Heart right ventricle (tissue), 16 donors: Measurements from ENCODE around the gene GPC5. TPM values are rescaled to one million over a fixed set of nuclear protein-coding genes. Genes with fewer than 3 reads are reported as not detected.
"Not testable (repeated sequence)": the region's sequence is repeated elsewhere in the genome, so short reads cannot be mapped to it uniquely, and the experiment has no call there.

Source experiments
- ATAC-seq, 8 donors: fragments of 200-7000 bp; cut with Tn5 transposase; one replicate each; pipeline ENCODE4 v1.9.1; 2020; ENCODE audit warnings: mild to moderate bottlenecking in 8 of 8, moderate library complexity in 8 of 8, moderate number of reproducible peaks in 1 of 8
- DNase-seq, 2 donors: peaks; one replicate each; pipeline ENCODE4 v3.0.0-alpha.2; 2020
- H3K27ac ChIP-seq, 10 donors: fragments of 200-600 bp; sonication (generic) in 2 of 10; one replicate each; pipeline versions ENCODE4 v1.5.0 to v1.8.0; 2020 to 2022; ENCODE audit warnings: mild to moderate bottlenecking in 3 of 10
- H3K27me3 ChIP-seq, 7 donors: fragments of 200-600 bp; one replicate each; pipeline ENCODE4 v1.8.0; 2021 to 2022; ENCODE audit warnings: mild to moderate bottlenecking in 2 of 7
- H3K36me3 ChIP-seq, 9 donors: fragments of 200-600 bp; sonication (generic) in 1 of 9; one replicate each; pipeline versions ENCODE4 v1.5.0 to v1.8.0; 2020 to 2022; ENCODE audit warnings: mild to moderate bottlenecking in 2 of 9
- H3K4me1 ChIP-seq, 9 donors: fragments of 200-600 bp; sonication (generic) in 1 of 9; one replicate each; pipeline versions ENCODE4 v1.5.0 to v1.8.0; 2020 to 2022; ENCODE audit warnings: mild to moderate bottlenecking in 4 of 9
- H3K4me3 ChIP-seq, 10 donors: fragments of 200-600 bp; sonication (generic) in 2 of 10; one replicate each; pipeline versions ENCODE4 v1.5.0 to v1.8.0; 2020 to 2022; ENCODE audit warnings: mild to moderate bottlenecking in 7 of 10, moderate library complexity in 2 of 10
- H3K9me3 ChIP-seq, 11 donors: fragments of 200-600 bp in 10 of 11; sonication (generic) in 2 of 11; one replicate each; pipeline versions ENCODE4 v1.5.0 to v1.8.0; 2013 to 2022; ENCODE audit warnings: mild to moderate bottlenecking in 2 of 11, control low read depth in 1 of 11, moderate library complexity in 1 of 11
- WGBS, 2 donors: extraction: QIAGEN DNeasy Blood & Tissue Kit; methylation state at CpG; one replicate each; pipeline ENCODE4 v1.1.7; 2013; ENCODE audit warnings: inconsistent platforms in 1 of 2; 5-methylcytosine and 5-hydroxymethylcytosine counted together
- intact Hi-C, 10 donors: fragments of 100-400 bp; cut with DNase I; formaldehyde crosslinking; loops; one replicate each; pipeline versions ENCODE4 v1.11.1 to v1.14.2; 2022
- polyA plus RNA-seq, 2 donors: library from polyadenylated mRNA; stranded (reverse); fragments of 200-250 nt; gene quantifications; one replicate each; pipeline ENCODE4 v1.2.3, GENCODE V29; 2013
- total RNA-seq, 10 donors: library from RNA; stranded (reverse); fragmentation: NEBNext Ultra II Directional in 3 of 10; extraction: Animal tissue kit (Norgen Biotek cat#: 25700) in 3 of 10; gene quantifications; one replicate each; pipeline versions ENCODE4 v1.2.1 to v1.2.4, GENCODE V29; 2021 to 2023
- TF ChIP-seq, protein P1 (sequence below), 9 donors: fragments of 200-600 bp; sonication (generic) in 2 of 9; IDR thresholded peaks; one replicate each; pipeline versions ENCODE4 v1.5.0 to v1.8.0; 2021 to 2022; ENCODE audit warnings: antibody characterized with exemption in 9 of 9, mild to moderate bottlenecking in 5 of 9, moderate library complexity in 1 of 9
- donor health status: Arrhythmogenic right ventricular cardiomyopathy.
- donor health status: ischemic (EF 13 %, LVEDD 7.1; RV severe dilation, severe dysfunction).
- donor health status: healthy with polysubstance abuse.
- donor health status: DM: no; HTN: yes; CAD: no.
- donor health status: DM: no; HTN: no; CAD: no.
- donor health status: ischemic (EF 25% LVEDD 6.9; RV normal size, moderate dysfunction).
- donor health status: ischemic (EF 25% LVEDD 5.7; RV mildly dilated, moderate dysfunction).
- donor health status: healthy.
- donor health status: DM: yes; HTN: yes; CAD: no.
- donor health status: Ischemic cardiomyopathy.
- donor health status: ischemic (EF 35%, LVEDD 5.7; RV mildly dilated, moderate dysfunction).
- donor health status: nonischemic (EF 11% LVEDD 7.7; RV severe dilation, severe dysfunction).
- donor health status: DM: yes; HTN: yes; CAD: no.
- donor health status: PGD.
- donor health status: ischemic (EF 29% LVEDD 5.4; RV normal size, mild dysfunction).
- donor health status: nonischemic (EF 23%, LVEDD 6.1; RV moderate dilation, normal function).

The GPC5 gene
- total and polyA plus RNA-seq, 12 donors: 0.01 to 3.5 (median 0.70) TPM; not detected in 1

DNA sequence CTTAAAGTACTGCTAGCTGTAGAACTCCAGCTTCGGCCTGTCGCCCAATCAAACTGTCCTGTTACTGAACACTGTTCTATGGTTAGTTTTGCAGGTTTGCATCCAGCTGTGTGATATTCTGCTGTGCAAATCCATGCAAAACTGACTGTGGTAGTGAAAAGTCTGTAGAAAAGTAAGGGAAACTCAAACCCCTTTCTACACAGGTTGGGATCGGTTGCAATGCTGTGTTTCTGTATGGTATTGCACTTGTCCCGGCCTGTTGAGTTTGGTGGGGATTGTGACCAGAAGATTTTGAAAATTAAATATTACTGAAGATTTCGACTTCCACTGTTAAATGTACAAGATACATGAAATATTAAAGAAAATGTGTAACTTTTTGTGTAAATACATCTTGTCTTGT lies 47.3 kb upstream of the GPC5 start:
- TF ChIP-seq, protein P1, sequence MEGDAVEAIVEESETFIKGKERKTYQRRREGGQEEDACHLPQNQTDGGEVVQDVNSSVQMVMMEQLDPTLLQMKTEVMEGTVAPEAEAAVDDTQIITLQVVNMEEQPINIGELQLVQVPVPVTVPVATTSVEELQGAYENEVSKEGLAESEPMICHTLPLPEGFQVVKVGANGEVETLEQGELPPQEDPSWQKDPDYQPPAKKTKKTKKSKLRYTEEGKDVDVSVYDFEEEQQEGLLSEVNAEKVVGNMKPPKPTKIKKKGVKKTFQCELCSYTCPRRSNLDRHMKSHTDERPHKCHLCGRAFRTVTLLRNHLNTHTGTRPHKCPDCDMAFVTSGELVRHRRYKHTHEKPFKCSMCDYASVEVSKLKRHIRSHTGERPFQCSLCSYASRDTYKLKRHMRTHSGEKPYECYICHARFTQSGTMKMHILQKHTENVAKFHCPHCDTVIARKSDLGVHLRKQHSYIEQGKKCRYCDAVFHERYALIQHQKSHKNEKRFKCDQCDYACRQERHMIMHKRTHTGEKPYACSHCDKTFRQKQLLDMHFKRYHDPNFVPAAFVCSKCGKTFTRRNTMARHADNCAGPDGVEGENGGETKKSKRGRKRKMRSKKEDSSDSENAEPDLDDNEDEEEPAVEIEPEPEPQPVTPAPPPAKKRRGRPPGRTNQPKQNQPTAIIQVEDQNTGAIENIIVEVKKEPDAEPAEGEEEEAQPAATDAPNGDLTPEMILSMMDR (IDR thresholded peaks at IDR 0.05): no peak
- WGBS, 2 donors: 84 to 85% methylated on average over 5 of the region's 5 CpGs
- peaks cover 0 to 64% (median 0%) of the 10 kb centered on the region in 9 donors for H3K36me3 ChIP-seq

GRCh38 chr13:91351980-91352379 lies 46.4 kb upstream of the GPC5 start:
- peaks cover 0 to 2% (median 0%) of the 10 kb centered on the region in 7 donors for H3K27me3 ChIP-seq
- TF ChIP-seq, protein P1 (IDR thresholded peaks at IDR 0.05): no peak
- no peak for DNase-seq
- no peak for ATAC-seq
- no peak overlapping the region for H3K27ac ChIP-seq
- WGBS, 2 donors: 84 to 93% methylated on average over 2 of the region's 2 CpGs
- peaks cover 0 to 72% (median 0%) of the 10 kb centered on the region in 9 donors for H3K36me3 ChIP-seq
- H3K4me3 ChIP-seq: no peak overlapping the region
- no peaks in the 10 kb centered on the region for H3K9me3 ChIP-seq
- H3K4me1 ChIP-seq: peaks cover 4 to 32% (median 26%) of the 10 kb centered on the region in 9 donors
- intact Hi-C loops: no loop called here

More for the DNA sequence above, 47.3 kb upstream of the GPC5 start:
- H3K27ac ChIP-seq: no peak overlapping the region
- DNase-seq: no peak
- intact Hi-C loops: no loop called here
- H3K27me3 ChIP-seq: peaks cover 0 to 9% (median 0%) of the 10 kb centered on the region in 7 donors
- peaks cover 4 to 39% (median 26%) of the 10 kb centered on the region in 9 donors for H3K4me1 ChIP-seq
- no peaks in the 10 kb centered on the region for H3K9me3 ChIP-seq
- ATAC-seq: no peak
- no peak overlapping the region for H3K4me3 ChIP-seq

- intact Hi-C loops, H3K27me3 ChIP-seq, H3K9me3 ChIP-seq, H3K27ac ChIP-seq, H3K4me3 ChIP-seq, DNase-seq, ATAC-seq: not testable (repeated sequence)
- Histone ChIP-seq H3K4me1 (peaks cover 4 to 30% (median 26%) of the 10 kb centered on the region in 9 donors), H3K36me3 (peaks cover 0 to 78% (median 0%) of the 10 kb centered on the region in 9 donors)
- 88 to 90% methylated on average over 7 of the region's 7 CpGs for WGBS, 2 donors
Measured at GRCh38 chr13:91352891-91353290, 45.5 kb upstream of the GPC5 start.

DNA sequence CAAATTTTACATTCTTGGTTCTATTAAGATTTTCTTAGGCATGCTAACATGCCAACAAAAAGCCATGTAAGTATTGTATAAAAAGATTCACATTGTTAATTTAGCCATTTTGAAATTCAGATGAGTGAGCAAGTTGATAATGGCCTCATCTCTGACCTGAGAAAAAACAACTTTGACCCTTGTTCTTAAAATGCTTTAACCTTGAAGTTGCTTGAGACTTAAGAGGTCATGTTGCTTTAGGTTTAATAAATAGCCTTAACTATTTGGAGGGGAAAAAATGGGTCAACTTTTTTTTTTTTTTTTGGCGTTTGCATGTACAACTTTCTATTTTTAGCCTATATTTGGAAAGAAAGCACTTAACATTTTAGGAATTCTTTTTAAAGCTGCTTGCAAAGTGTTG lies 44.9 kb upstream of the GPC5 start:
- Histone ChIP-seq H3K36me3 (peaks cover 0 to 78% (median 0%) of the 10 kb centered on the region in 9 donors), H3K9me3 (no peaks in the 10 kb centered on the region), H3K4me1 (peaks cover 4 to 30% (median 26%) of the 10 kb centered on the region in 9 donors), H3K27ac (no peak overlapping the region), H3K4me3 (no peak overlapping the region), H3K27me3 (no peaks in the 10 kb centered on the region)
- ATAC-seq (no peak), DNase-seq (no peak)
- TF ChIP-seq, protein P1 (IDR thresholded peaks at IDR 0.05): no peak
- intact Hi-C loops: no loop called here
- 14 to 34% methylated on average over 1 of the region's 1 CpG for WGBS, 2 donors

GRCh38 chr13:91355099-91355825 lies 43.2 kb upstream of the GPC5 start:
- TF ChIP-seq, protein P1 (IDR thresholded peaks at IDR 0.05): no peak
- H3K4me3 ChIP-seq: no peak overlapping the region
- peaks cover 0 to 74% (median 0%) of the 10 kb centered on the region in 9 donors for H3K36me3 ChIP-seq
- H3K4me1 ChIP-seq: peaks cover 0 to 17% (median 14%) of the 10 kb centered on the region in 9 donors
- 87 to 96% methylated on average over 6 of the region's 6 CpGs for WGBS, 2 donors
- no peaks in the 10 kb centered on the region for H3K27me3 ChIP-seq
- DNase-seq (no peak), ATAC-seq (no peak)
- intact Hi-C loops: no loop called here
- no peaks in the 10 kb centered on the region for H3K9me3 ChIP-seq
- no peak overlapping the region for H3K27ac ChIP-seq
